ENCODE measurements around the gene CDH24. TPM values are rescaled to one million over a fixed set of nuclear protein-coding genes. Genes with fewer than 3 reads are reported as not detected.

The CDH24 gene
- total and polyA plus RNA-seq, 10 of the 15 experiments (the other 5 are each of a cell fraction or from before 2014, with no cell fraction given): 0.10 to 1.5 (median 0.45) TPM; not detected in 2

- no peak for TF ChIP-seq ZBTB33 (IDR thresholded peaks at IDR 0.05)
- TF ChIP-seq HCFC1 (IDR thresholded peaks at IDR 0.05; ENCODE audit: low read length): no peak
- no peak for TF ChIP-seq ZBTB11 (CRISPR knock-in tag; IDR thresholded peaks at IDR 0.05)
- TF ChIP-seq PAX5 (IDR thresholded peaks at IDR 0.05; ENCODE audit: borderline replicate concordance, low read depth, low read length): no peak
- TF ChIP-seq, protein P1, sequence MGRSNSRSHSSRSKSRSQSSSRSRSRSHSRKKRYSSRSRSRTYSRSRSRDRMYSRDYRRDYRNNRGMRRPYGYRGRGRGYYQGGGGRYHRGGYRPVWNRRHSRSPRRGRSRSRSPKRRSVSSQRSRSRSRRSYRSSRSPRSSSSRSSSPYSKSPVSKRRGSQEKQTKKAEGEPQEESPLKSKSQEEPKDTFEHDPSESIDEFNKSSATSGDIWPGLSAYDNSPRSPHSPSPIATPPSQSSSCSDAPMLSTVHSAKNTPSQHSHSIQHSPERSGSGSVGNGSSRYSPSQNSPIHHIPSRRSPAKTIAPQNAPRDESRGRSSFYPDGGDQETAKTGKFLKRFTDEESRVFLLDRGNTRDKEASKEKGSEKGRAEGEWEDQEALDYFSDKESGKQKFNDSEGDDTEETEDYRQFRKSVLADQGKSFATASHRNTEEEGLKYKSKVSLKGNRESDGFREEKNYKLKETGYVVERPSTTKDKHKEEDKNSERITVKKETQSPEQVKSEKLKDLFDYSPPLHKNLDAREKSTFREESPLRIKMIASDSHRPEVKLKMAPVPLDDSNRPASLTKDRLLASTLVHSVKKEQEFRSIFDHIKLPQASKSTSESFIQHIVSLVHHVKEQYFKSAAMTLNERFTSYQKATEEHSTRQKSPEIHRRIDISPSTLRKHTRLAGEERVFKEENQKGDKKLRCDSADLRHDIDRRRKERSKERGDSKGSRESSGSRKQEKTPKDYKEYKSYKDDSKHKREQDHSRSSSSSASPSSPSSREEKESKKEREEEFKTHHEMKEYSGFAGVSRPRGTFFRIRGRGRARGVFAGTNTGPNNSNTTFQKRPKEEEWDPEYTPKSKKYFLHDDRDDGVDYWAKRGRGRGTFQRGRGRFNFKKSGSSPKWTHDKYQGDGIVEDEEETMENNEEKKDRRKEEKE (IDR thresholded peaks at IDR 0.05): no peak
- TF ChIP-seq RBBP5 (conservative IDR thresholded peaks at IDR 0.05): no peak
- no peak for TF ChIP-seq FOS (IDR thresholded peaks at IDR 0.05; ENCODE audit: borderline replicate concordance, extremely low read depth, insufficient read length)
- TF ChIP-seq POLR2AphosphoS5 (IDR thresholded peaks at IDR 0.05; ENCODE audit: low read length): no peak
- TF ChIP-seq, protein P2, sequence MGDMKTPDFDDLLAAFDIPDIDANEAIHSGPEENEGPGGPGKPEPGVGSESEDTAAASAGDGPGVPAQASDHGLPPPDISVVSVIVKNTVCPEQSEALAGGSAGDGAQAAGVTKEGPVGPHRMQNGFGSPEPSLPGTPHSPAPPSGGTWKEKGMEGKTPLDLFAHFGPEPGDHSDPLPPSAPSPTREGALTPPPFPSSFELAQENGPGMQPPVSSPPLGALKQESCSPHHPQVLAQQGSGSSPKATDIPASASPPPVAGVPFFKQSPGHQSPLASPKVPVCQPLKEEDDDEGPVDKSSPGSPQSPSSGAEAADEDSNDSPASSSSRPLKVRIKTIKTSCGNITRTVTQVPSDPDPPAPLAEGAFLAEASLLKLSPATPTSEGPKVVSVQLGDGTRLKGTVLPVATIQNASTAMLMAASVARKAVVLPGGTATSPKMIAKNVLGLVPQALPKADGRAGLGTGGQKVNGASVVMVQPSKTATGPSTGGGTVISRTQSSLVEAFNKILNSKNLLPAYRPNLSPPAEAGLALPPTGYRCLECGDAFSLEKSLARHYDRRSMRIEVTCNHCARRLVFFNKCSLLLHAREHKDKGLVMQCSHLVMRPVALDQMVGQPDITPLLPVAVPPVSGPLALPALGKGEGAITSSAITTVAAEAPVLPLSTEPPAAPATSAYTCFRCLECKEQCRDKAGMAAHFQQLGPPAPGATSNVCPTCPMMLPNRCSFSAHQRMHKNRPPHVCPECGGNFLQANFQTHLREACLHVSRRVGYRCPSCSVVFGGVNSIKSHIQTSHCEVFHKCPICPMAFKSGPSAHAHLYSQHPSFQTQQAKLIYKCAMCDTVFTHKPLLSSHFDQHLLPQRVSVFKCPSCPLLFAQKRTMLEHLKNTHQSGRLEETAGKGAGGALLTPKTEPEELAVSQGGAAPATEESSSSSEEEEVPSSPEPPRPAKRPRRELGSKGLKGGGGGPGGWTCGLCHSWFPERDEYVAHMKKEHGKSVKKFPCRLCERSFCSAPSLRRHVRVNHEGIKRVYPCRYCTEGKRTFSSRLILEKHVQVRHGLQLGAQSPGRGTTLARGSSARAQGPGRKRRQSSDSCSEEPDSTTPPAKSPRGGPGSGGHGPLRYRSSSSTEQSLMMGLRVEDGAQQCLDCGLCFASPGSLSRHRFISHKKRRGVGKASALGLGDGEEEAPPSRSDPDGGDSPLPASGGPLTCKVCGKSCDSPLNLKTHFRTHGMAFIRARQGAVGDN (IDR thresholded peaks at IDR 0.05): no peak
- no peak for TF ChIP-seq NR2F1 (conservative IDR thresholded peaks at IDR 0.05)
- no peak for TF ChIP-seq KLF5 (IDR thresholded peaks at IDR 0.05; ENCODE audit: partially characterized antibody)
- TF ChIP-seq, protein P3, sequence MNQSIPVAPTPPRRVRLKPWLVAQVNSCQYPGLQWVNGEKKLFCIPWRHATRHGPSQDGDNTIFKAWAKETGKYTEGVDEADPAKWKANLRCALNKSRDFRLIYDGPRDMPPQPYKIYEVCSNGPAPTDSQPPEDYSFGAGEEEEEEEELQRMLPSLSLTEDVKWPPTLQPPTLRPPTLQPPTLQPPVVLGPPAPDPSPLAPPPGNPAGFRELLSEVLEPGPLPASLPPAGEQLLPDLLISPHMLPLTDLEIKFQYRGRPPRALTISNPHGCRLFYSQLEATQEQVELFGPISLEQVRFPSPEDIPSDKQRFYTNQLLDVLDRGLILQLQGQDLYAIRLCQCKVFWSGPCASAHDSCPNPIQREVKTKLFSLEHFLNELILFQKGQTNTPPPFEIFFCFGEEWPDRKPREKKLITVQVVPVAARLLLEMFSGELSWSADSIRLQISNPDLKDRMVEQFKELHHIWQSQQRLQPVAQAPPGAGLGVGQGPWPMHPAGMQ (IDR thresholded peaks at IDR 0.05; ENCODE audit: borderline replicate concordance): no peak
These were observed 4.7 kb upstream of the CDH24 start (continued) for GRCh38 chr14:23062002-23062401.
